Measurements from ENCODE around the gene ZNF256.

ZNF256 gene

DNA sequence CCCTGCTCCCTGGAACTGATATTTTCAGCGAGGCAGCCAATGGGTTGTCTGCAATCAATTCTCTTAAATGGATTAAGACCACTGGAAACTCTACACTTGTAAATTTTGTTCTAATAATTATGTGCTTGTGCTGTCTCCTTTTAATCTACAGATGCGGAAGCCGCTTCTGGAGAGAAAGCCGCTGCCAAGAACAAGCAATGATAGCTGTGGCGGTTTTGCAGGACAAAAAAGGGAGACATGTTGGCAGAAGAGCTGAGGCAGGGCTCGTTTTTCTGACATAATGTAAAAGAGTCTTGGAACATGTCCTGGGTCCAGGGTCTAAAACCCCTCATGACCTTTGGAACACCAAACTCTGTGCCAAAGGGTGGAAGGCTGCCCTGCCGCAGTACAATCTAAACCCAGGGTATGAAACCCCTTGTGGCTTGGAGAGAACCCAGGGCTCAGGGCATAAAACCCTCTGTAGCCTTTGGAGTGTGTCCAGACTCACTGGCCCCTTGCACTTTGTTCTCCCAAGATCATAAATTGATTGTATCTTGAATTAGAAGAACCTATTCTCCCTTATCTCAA lies 43.8 kb downstream of the ZNF256 start:
- no peak overlapping the region for H3K4me3 ChIP-seq (ENCODE audit: low read length)
- no peak for DNase-seq (ENCODE audit: low read depth, low spot score)

- no peak overlapping the region for H3K4me3 ChIP-seq (ENCODE audit: low read length)
- no peak for DNase-seq (ENCODE audit: low read depth, low spot score)
Measured at GRCh38 chr19:57900311-57900710, 47.2 kb downstream of the ZNF256 start.
